HepG2 (cell line): ENCODE measurements around the gene CADM1. TPM values are rescaled to one million over a fixed set of nuclear protein-coding genes. Genes with fewer than 3 reads are reported as not detected.

Source experiments
- ATAC-seq: fragments of 200-7000 bp; cut with Tn5 transposase; 3 replicates; pipeline ENCODE4 v1.9.1; 2020; ENCODE audit warnings: mild to moderate bottlenecking, moderate library complexity
- BruUV-seq: library from RNA; stranded (reverse); fragments of 400-500 nt; replicated peaks from 2 replicates; lab custom pipeline; 2021; lab: Mats Ljungman, UMichigan
- CTCF ChIA-PET: fragments of 300-600 bp; formaldehyde crosslinking; extraction: SDS; loops from one replicate; lab custom pipeline; 2021; ENCODE audit warnings: low total read pairs, inconsistent platforms, low intra/inter-chr PET ratio; lab: Yijun Ruan, JAX
- POLR2A ChIA-PET: fragments of 350-600 bp; sonication (Branson Sonifier 250); formaldehyde crosslinking; loops from one replicate; lab custom pipeline; 2020; ENCODE audit warnings: antibody characterized with exemption, inconsistent platforms; lab: Yijun Ruan, JAX
- DNase-seq: peaks from one replicate; pipeline ENCODE4 v3.0.0-alpha.2; 2015; ENCODE audit warnings: low spot score
- FAIRE-seq: peaks from 3 replicates; lab custom pipeline; 2011; peaks lifted over from hg19 to GRCh38; lab: Jason Lieb, UNC
- H2AFZ ChIP-seq: one replicate; pipeline ENCODE4 v1.6.1; 2011; ENCODE audit warnings: low read length, inconsistent platforms
- H3K27ac ChIP-seq: fragments of 300-600 bp; 3 replicates; pipeline ENCODE4 v1.8.0; 2011; ENCODE audit warnings: mixed run types, mild to moderate bottlenecking, mixed read lengths, low read length, inconsistent platforms; ENCODE audit not compliant: insufficient read depth; ENCODE audit errors: extremely low read length
- H3K27me3 ChIP-seq, 2 experiments: fragments of 200-600 bp in 1 of 2; 2 replicates in 1 of 2; 3 replicates in 1 of 2; pipeline versions ENCODE4 v1.6.0 to v1.8.0; 2011; ENCODE audit warnings: low read length in 2 of 2, mild to moderate bottlenecking in 2 of 2, moderate library complexity in 2 of 2, inconsistent platforms in 1 of 2; ENCODE audit not compliant: insufficient read depth in 2 of 2, control insufficient read depth in 1 of 2
- H3K36me3 ChIP-seq, 2 experiments: fragments of 200-600 bp in 1 of 2; replicated peaks in 1 of 2; 2 replicates in 1 of 2; 3 replicates in 1 of 2; pipeline versions ENCODE4 v1.5.1 to v1.8.0; 2011; ENCODE audit warnings: low read length in 2 of 2, inconsistent platforms in 1 of 2; ENCODE audit not compliant: insufficient read depth in 2 of 2, control insufficient read depth in 1 of 2
- H3K4me1 ChIP-seq: 2 replicates; pipeline ENCODE4 v1.5.1; 2012; ENCODE audit warnings: low read length, inconsistent platforms; ENCODE audit not compliant: insufficient read depth
- H3K4me2 ChIP-seq: 2 replicates; pipeline ENCODE4 v1.6.0; 2011; ENCODE audit warnings: low read depth, low read length, inconsistent platforms
- H3K4me3 ChIP-seq, 3 experiments: fragments of 200-600 bp in 1 of 3; sonication (generic), shearing (Covaris generic) in 1 of 3; replicated peaks in 1 of 3; 2 replicates each; pipeline ENCODE4 v1.5.1; 2011 to 2016; ENCODE audit warnings: low read length in 3 of 3, inconsistent platforms in 2 of 3, low read depth in 2 of 3, mild to moderate bottlenecking in 2 of 3, control low read depth in 1 of 3, mixed read lengths in 1 of 3; ENCODE audit not compliant: insufficient read depth in 1 of 3
- H3K79me2 ChIP-seq: one replicate; pipeline ENCODE4 v1.6.1; 2011; ENCODE audit warnings: low read length, inconsistent platforms; ENCODE audit not compliant: insufficient read depth
- H3K9ac ChIP-seq: 2 replicates; pipeline ENCODE4 v1.6.0; 2011; ENCODE audit warnings: mild to moderate bottlenecking, low read depth, low read length, inconsistent platforms; ENCODE audit not compliant: insufficient read depth
- H3K9me3 ChIP-seq: 2 replicates; pipeline ENCODE4 v1.5.1; 2012; ENCODE audit warnings: mild to moderate bottlenecking, low read length
- H4K20me1 ChIP-seq: 2 replicates; pipeline ENCODE4 v1.6.0; 2011; ENCODE audit warnings: inconsistent platforms, mild to moderate bottlenecking, low read length, moderate library complexity; ENCODE audit not compliant: insufficient read depth
- ETV5 ChIP-seq: IDR thresholded peaks from 2 replicates; pipeline ENCODE4 v1.6.1; 2018; ENCODE audit warnings: missing biosample characterization, missing genetic modification reagents, inconsistent platforms, borderline replicate concordance
- FOSL1 ChIP-seq: sonication (generic); formaldehyde crosslinking; IDR thresholded peaks from 2 replicates; pipeline ENCODE4 v1.9.0; 2021; ENCODE audit warnings: missing genetic modification reagents, borderline replicate concordance
- GRHL1 ChIP-seq: sonication (generic); formaldehyde crosslinking; conservative IDR thresholded peaks from 2 replicates; pipeline ENCODE4 v1.8.0; 2022; ENCODE audit warnings: missing genetic modification reagents
- HNF1B ChIP-seq: sonication (generic); formaldehyde crosslinking; IDR thresholded peaks from 2 replicates; pipeline ENCODE4 v1.5.1; 2020; ENCODE audit warnings: mild to moderate bottlenecking, moderate library complexity, missing genetic modification reagents
- KLF12 ChIP-seq: sonication (generic); formaldehyde crosslinking; IDR thresholded peaks from 2 replicates; pipeline ENCODE4 v1.4.0; 2020; ENCODE audit warnings: missing genetic modification reagents, borderline replicate concordance
- MYNN ChIP-seq: sonication (generic); formaldehyde crosslinking; IDR thresholded peaks from 2 replicates; pipeline ENCODE4 v1.4.0; 2020; ENCODE audit warnings: mild to moderate bottlenecking, low read depth, missing genetic modification reagents
- NCOA1 ChIP-seq: sonication (generic); formaldehyde crosslinking; IDR thresholded peaks from 2 replicates; pipeline ENCODE4 v1.9.0; 2021; ENCODE audit warnings: missing genetic modification reagents
- ZNF333 ChIP-seq: sonication (generic); formaldehyde crosslinking; IDR thresholded peaks from 2 replicates; pipeline ENCODE4 v1.4.0; 2020; ENCODE audit warnings: mild to moderate bottlenecking, missing genetic modification reagents, borderline replicate concordance
- ZNF350 ChIP-seq: sonication (generic); formaldehyde crosslinking; IDR thresholded peaks from 2 replicates; pipeline ENCODE4 v1.4.0; 2020; ENCODE audit warnings: mild to moderate bottlenecking, low read depth, missing genetic modification reagents, borderline replicate concordance
- ZNF484 ChIP-seq: sonication (generic); formaldehyde crosslinking; IDR thresholded peaks from 2 replicates; pipeline ENCODE4 v1.5.1; 2020; ENCODE audit warnings: mild to moderate bottlenecking, low read depth, missing genetic modification reagents, borderline replicate concordance
- ZNF646 ChIP-seq: sonication (generic); formaldehyde crosslinking; IDR thresholded peaks from 2 replicates; pipeline ENCODE4 v1.9.0; 2021; ENCODE audit warnings: mild to moderate bottlenecking, missing genetic modification reagents
- ZSCAN5A ChIP-seq: sonication (generic); formaldehyde crosslinking; IDR thresholded peaks from 2 replicates; pipeline ENCODE4 v1.8.0; 2022; ENCODE audit warnings: mild to moderate bottlenecking, missing genetic modification reagents, borderline replicate concordance
- WGBS: methylation state at CpG from one replicate; pipeline ENCODE4 v1.1.6; 2017; ENCODE audit warnings: low lambda C conversion rate; 5-methylcytosine and 5-hydroxymethylcytosine counted together
- in situ Hi-C: cut with HindIII; loops from 2 replicates; pipeline ENCODE4 v1.10.0; 2017; ENCODE audit warnings: low pct_unique_long_range_greater_than_20kb; ENCODE audit not compliant: extremely low pct_ligation_motif_present
- intact Hi-C: fragments of 100-400 bp; cut with micrococcal nuclease; formaldehyde crosslinking; loops from one replicate; pipeline ENCODE4 v1.10.0; 2022; ENCODE audit not compliant: unreplicated experiment
- polyA plus RNA-seq, 8 experiments: library from polyadenylated mRNA; depleted of rRNA in 3 of 8; stranded (reverse) in 7 of 8; unstranded in 1 of 8; fragments of >200 nt; fragmentation: Illumina TruSeq in 4 of 8; extraction: Trizol in 4 of 8; gene quantifications; 2 replicates each; pipeline versions ENCODE4 v1.2.1 to v1.2.3, GENCODE V29; 2011 to 2016; ENCODE audit warnings: low read depth in 4 of 8, missing spikeins in 1 of 8, mixed read lengths in 1 of 8; ENCODE audit not compliant: insufficient read depth in 1 of 8
- total RNA-seq, 5 experiments: library from RNA; depleted of rRNA; stranded (reverse); fragments of >200 nt; fragmentation: Illumina TruSeq; extraction: Trizol; gene quantifications; 2 replicates each; pipeline ENCODE4 v1.2.3, GENCODE V29; 2016; ENCODE audit warnings: low read depth in 1 of 5

Gene CADM1
- total and polyA plus RNA-seq, 2 of the 13 experiments (the other 11 are each of a cell fraction or from before 2014, with no cell fraction given): 71.3 to 122 TPM

- POLR2A ChIA-PET: no interaction called here
Observed at GRCh38 chr11:115276191-115276590, 228.0 kb downstream of the CADM1 start.

More at GRCh38 chr11:115276191-115276590, 228.0 kb downstream of the CADM1 start:
- no peaks in the 10 kb centered on the region for H3K27me3 ChIP-seq
- in situ Hi-C loops (no loop called here), intact Hi-C loops (no loop called here)
- DNase-seq: no peak
- H3K4me3 ChIP-seq: no peak overlapping the region
- H3K27ac ChIP-seq: no peak overlapping the region
- 94% methylated on average over 4 of the region's 4 CpGs for WGBS
- no peaks in the 10 kb centered on the region for H3K79me2 ChIP-seq
- peaks cover 16% of the 10 kb centered on the region for H3K4me1 ChIP-seq
- no peaks in the 10 kb centered on the region; a peak in 1 of 5 replicates for H3K36me3 ChIP-seq
- no peaks in the 10 kb centered on the region; the same call in 1 of the 2 replicates for H4K20me1 ChIP-seq
- no peaks in the 10 kb centered on the region for H3K9me3 ChIP-seq
- no peak for TF ChIP-seq KLF12 (CRISPR knock-in tag)
- no peak for TF ChIP-seq ZSCAN5A (CRISPR knock-in tag)
- TF ChIP-seq NCOA1: no peak
- no peak for TF ChIP-seq FOSL1 (CRISPR knock-in tag)
- TF ChIP-seq GRHL1 (CRISPR knock-in tag): no peak
- TF ChIP-seq HNF1B: no peak
- no peak for TF ChIP-seq ZNF333 (CRISPR knock-in tag)
- no peak for TF ChIP-seq ETV5 (CRISPR knock-in tag)
- TF ChIP-seq ZNF484: no peak
- no peak for TF ChIP-seq ZNF646 (CRISPR knock-in tag)
- TF ChIP-seq ZNF350 (CRISPR knock-in tag): no peak
- TF ChIP-seq MYNN: no peak
- TF ChIP-seq, all 625 proteins: peak for 0
- BruUV-seq: no TSS peak
- no peak for ATAC-seq
- FAIRE-seq: no peak
- no peak overlapping the region for H3K4me2 ChIP-seq
- H3K9ac ChIP-seq: no peak overlapping the region
- no peak overlapping the region for H2AFZ ChIP-seq
- CTCF ChIA-PET: no interaction called here
